ENCODE data around the gene YAF2. TPM values are rescaled to one million over a fixed set of nuclear protein-coding genes. Genes with fewer than 3 reads are reported as not detected.
A peak's percentile ranks its signal among the peaks of the same experiment; 100 is the strongest.

YAF2 gene
- total RNA-seq, 1 experiment from 2014 or later: 27.6 TPM

- no peak for TF ChIP-seq REST (IDR thresholded peaks at IDR 0.05; ENCODE audit: insufficient read depth in 1 of 2, low read depth in 2 of 2, low read length in 1 of 2)
- no TSS peak for BruUV-seq (replicated peaks)
- no peaks in the 10 kb centered on the region for H3K9me3 ChIP-seq (ENCODE audit: control insufficient read depth, insufficient read depth, low read depth, low read length)
- H3K4me3 ChIP-seq (ENCODE audit: low read depth in 2 of 2, low read length in 2 of 2): no peak overlapping the region
- POLR2A ChIA-PET: no interaction called here
- ATAC-seq: no peak
- DNase-seq (ENCODE audit: low read depth, low spot score): no peak
- in situ Hi-C loops (cut with HindIII; ENCODE audit: low pct_unique_long_range_greater_than_20kb, low sequenced_read_pairs): no loop called here
- CTCF ChIA-PET: no interaction called here
- intact Hi-C loops (cut with micrococcal nuclease; ENCODE audit: unreplicated experiment): no loop called here
- H3K27me3 ChIP-seq (ENCODE audit: control insufficient read depth, insufficient read depth, low read length): no peaks in the 10 kb centered on the region
- H3K36me3 ChIP-seq (ENCODE audit: control insufficient read depth, insufficient read depth, low read length): no peaks in the 10 kb centered on the region
- H3K4me1 ChIP-seq (ENCODE audit: control insufficient read depth, insufficient read depth, low read length): peaks cover 17% of the 10 kb centered on the region; the same call in 1 of the 2 replicates
- H3K27ac ChIP-seq (ENCODE audit: low read length): no peak overlapping the region
These were observed 2.2 kb upstream of the YAF2 start for GRCh38 chr12:42240131-42240750.

GRCh38 chr12:42237853-42238239, 202 bp downstream of the YAF2 start:
- POLR2A ChIA-PET: interaction anchor here (0.7 kb wide), 1 partner anchor 837 kb away, joined by 3 read pairs; no protein-coding TSS in a partner anchor
- in situ Hi-C loops (cut with HindIII; ENCODE audit: low pct_unique_long_range_greater_than_20kb, low sequenced_read_pairs): no loop called here
- CTCF ChIA-PET: no interaction called here

More at GRCh38 chr12:42237853-42238239, 202 bp downstream of the YAF2 start:
- peak overlapping the region; percentile 69 to 81 for H3K4me3 ChIP-seq (ENCODE audit: low read depth in 2 of 2, low read length in 2 of 2)
- H3K27ac ChIP-seq (ENCODE audit: low read length): no peak overlapping the region
- H3K27me3 ChIP-seq (ENCODE audit: control insufficient read depth, insufficient read depth, low read length): no peaks in the 10 kb centered on the region
- H3K4me1 ChIP-seq (ENCODE audit: control insufficient read depth, insufficient read depth, low read length): peaks cover 17% of the 10 kb centered on the region; the same call in 1 of the 2 replicates
- no TSS peak for BruUV-seq (replicated peaks)
- peak; percentile 63 for ATAC-seq
- no peak for DNase-seq (ENCODE audit: low read depth, low spot score)
- TF ChIP-seq TCF7L2 (IDR thresholded peaks at IDR 0.05; ENCODE audit: low read depth, low read length) (no peak), POLR2AphosphoS5 (IDR thresholded peaks at IDR 0.05; ENCODE audit: low read depth, low read length) (no peak), SIN3A (IDR thresholded peaks at IDR 0.05; ENCODE audit: borderline replicate concordance, insufficient read depth, low read depth, low read length) (no peak; the same call in 1 of the 2 replicates), CTCF (IDR thresholded peaks at IDR 0.05) (no peak)
- H3K9me3 ChIP-seq (ENCODE audit: control insufficient read depth, insufficient read depth, low read depth, low read length): no peaks in the 10 kb centered on the region
- no peaks in the 10 kb centered on the region for H3K36me3 ChIP-seq (ENCODE audit: control insufficient read depth, insufficient read depth, low read length)
- intact Hi-C loops (cut with micrococcal nuclease; ENCODE audit: unreplicated experiment): loop anchor here (10.0 kb wide), 1 partner anchor 93 kb away; the partner anchor contains the start of gene GXYLT1

Data from Panc1 (cell line).